Suprapubic skin (tissue), 3 donors: ENCODE measurements around the gene SMIM10L1.

Experiments used
- CTCF ChIP-seq, 2 donors: fragments of 200-600 bp in 1 of 2; fragments of 450-650 bp in 1 of 2; sonication (generic) in 1 of 2; IDR thresholded peaks; one replicate each; pipeline ENCODE4 v1.5.1; 2016 to 2019; ENCODE audit warnings: antibody characterized with exemption in 2 of 2, mild to moderate bottlenecking in 1 of 2, moderate library complexity in 1 of 2
- POLR2A ChIP-seq, 2 donors: fragments of 450-650 bp; IDR thresholded peaks; one replicate each; pipeline ENCODE4 v1.6.1; 2017; ENCODE audit warnings: antibody characterized with exemption in 2 of 2, mild to moderate bottlenecking in 2 of 2, moderate library complexity in 2 of 2

GRCh38 chr12:11209113-11209512 is 38.1 kb downstream of the SMIM10L1 start:
- TF ChIP-seq CTCF (IDR thresholded peaks at IDR 0.05), result no peak
- TF ChIP-seq POLR2A (IDR thresholded peaks at IDR 0.05), result no peak
